GM19468 (cell line): Measurements from ENCODE around the gene GPC5.
"Not testable (repeated sequence)": the region's sequence is repeated elsewhere in the genome, so short reads cannot be mapped to it uniquely, and the experiment has no call there.

ENCODE experiments used
- ATAC-seq: cut with Tn5 transposase; IDR thresholded peaks from one replicate; pipeline ENCODE4 v1.9.1; 2021; ENCODE audit warnings: mild to moderate bottlenecking, moderate library complexity, moderate number of reproducible peaks; ENCODE audit not compliant: unreplicated experiment; ENCODE audit errors: extremely low read depth

The GPC5 gene

DNA sequence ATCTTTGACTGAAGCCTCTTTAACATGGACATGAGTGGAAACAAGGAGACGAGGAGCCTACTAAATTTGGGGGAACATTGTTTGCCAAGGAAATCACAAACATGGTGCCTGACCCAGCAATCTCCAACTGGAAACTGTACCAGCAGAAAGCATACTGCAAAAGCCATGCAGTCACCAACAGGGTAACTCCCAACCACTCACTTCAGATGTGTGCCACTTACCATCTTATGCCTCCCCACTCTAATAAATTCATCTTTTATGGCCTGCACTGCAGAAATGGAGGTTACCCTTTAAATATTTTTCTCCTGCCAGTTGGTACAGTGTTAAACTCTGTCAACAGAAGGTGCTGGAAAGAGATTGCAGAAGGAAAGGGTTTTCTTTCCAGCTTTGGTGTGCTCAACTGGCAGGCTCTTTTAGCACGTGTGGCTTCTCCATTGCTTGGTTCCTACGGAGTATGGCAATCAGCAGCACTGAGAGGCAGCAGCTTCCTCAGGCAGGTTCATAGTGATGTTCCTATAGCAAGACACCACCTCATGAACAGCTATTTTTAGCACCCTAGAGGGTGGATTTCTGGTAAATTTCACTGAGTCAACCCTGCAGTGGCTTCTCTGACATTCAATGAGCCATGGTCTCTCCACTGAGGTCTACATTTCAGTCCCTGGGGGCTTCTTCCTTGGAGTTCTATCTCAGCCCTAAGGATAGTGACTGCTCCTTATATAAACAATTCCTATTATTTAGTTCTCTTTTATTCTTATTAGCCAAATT is 29.6 kb upstream of the GPC5 start:
- ATAC-seq: no peak

DNA sequence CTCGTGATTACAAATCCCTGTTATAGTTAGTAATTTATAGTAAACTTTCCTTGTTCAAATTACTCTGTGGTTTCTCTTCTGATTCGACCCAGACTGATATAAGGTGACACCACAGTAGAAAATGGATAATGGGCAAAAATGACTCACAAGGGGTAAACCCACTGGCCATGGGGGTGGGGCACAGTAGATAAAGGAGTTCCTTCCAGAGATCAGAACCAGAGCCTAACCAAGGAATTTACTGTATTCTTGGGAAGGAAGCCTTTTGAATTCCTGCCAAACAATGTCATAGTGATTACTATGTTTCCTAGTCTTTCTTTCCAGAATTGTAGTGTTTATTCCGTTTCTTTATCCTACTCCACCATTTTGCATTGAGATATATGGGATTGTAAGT is 29.0 kb upstream of the GPC5 start:
- ATAC-seq: no peak

- no peak for ATAC-seq
These were observed 27.9 kb upstream of the GPC5 start for GRCh38 chr13:91370501-91370900.

DNA sequence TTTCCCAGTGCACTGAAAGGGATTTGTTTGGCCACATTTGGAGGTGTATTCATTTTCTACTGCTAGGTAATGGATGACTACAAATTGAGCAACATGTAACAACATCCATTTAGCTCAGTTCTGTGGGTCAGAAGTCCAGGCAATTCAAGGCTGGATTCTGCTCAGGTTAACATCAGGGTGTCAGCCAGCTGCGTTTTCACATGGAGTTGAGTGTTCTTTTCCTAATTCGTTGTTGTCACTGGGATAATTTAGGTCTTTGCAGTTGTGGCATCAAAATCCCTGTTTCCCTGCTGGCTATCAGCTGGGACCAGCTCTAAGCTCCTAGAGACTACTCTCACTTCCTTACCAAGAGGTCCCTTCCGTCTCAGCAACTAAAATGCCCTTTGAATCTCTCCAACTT is 25.5 kb upstream of the GPC5 start:
- ATAC-seq: no peak

- peak; percentile 47 for ATAC-seq
These were observed 23.2 kb upstream of the GPC5 start for GRCh38 chr13:91375116-91375729.

GRCh38 chr13:91381371-91381770 is 17.1 kb upstream of the GPC5 start:
- ATAC-seq: no peak

DNA sequence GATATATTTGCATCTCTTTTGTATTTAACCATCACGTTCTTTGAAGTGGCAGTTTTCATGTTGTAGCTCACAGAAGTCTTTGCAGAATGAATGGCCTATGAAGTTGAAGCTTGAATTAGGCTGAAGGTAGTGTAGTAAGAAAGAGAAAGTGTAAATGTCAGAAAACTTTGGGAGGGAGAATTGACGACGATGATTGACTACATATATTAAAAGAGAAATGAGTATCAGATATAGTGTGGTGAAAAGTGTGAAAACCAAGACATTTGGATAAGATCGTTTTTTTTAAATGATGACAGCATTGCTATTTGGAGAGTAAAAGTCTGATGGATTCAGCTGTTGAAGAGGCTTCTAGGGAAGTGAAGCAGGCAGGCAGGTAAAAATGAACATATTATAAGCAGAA is 14.6 kb upstream of the GPC5 start:
- no peak for ATAC-seq

DNA sequence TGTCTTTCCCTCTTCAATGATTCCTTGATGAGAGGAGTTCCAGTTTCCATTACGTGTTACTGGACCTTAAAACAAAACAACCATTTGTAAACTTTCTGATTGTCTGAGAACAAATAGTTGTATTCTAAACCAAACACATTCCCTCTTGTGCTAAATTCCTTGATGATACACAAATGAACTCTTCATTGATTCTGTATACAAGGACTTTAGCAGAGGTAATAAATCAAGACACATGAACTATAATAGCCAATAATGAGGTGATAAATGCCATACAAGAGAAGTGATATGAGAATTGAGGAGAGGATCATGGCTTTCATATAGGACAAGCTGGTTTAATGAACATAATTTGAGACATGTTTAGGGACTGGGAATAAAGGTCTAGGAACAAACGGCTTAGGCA is 13.5 kb upstream of the GPC5 start:
- no peak for ATAC-seq

DNA sequence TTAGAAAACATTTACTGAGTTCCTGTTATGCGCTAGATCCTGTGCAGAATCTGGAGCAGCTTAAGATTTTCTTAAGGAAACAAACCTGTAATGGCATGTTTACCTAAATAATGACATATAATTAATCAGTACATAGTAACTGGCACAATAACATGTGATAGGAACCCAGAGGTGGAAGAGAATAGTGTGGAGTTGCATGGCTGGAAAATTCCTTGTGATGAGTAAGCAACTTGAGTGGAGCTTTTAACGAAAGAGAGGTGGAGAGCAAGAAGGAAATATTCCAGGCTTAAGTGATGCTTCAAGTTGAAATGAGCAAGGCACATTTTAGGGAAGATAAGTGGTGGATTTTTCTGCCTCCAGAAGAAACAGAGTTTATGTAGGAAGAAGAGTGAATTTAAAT is 9.2 kb upstream of the GPC5 start:
- ATAC-seq: no peak

DNA sequence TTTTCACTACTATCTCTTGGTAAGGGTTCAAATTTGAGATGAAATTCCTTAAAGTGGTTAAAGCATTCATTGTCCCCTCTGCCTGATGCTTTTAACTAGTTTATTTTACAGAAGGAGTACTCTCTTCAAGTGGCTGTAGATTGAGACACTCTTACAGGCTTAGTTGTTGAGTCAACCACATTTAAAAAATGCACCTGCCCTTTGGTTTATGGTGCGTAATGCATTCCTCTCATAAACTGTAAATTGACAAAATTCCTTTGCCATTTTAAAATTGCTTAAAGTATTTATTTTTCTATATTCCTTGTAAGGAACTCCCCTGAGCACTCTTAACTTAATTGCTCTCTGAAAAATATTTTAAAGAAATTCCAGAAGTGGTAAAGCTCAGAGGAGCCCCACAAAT is 826 bp upstream of the GPC5 start:
- ATAC-seq: no peak

- no peak for ATAC-seq
These were observed 1.0 kb downstream of the GPC5 start for GRCh38 chr13:91399189-91400062.

DNA sequence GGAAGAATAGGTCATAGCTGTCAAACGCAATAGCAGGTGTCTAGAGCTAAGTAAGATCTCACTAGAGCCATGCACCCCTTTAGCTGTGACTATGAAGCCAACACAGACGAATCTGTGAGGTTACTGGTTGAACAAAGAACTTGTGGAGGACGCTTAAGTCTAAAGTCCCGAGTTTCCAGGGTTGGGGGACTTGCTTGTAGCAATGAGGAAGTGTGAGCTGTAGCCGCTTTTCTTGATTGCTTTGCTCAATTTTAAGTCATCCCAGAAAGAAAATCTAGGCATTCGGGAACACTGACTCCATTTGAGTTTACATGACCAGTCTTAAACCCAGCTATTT is 1.6 kb downstream of the GPC5 start:
- ATAC-seq: no peak

- ATAC-seq: no peak
These were observed 2.2 kb downstream of the GPC5 start for GRCh38 chr13:91400671-91401070.

GRCh38 chr13:91401920-91402319 is 3.5 kb downstream of the GPC5 start:
- ATAC-seq: no peak

DNA sequence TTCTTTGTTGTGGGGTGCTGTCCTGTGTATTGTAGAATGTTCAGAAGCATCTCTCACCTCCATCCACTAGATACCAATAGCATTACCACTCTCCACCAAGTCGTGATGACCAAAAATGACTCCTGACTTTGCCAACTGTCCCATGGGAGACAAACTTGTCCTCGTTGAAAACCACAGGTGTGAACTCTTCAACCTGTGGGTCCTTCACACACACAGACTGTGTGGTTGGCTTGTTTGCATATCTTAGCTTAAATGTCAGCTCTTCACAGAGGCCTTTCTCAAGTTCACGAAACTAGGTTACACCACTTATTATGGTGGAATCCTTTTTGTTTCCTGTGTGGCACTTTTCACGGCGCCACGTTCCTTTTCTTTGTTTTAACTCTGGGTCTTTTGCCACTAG is 6.8 kb downstream of the GPC5 start:
- peak; percentile 34 for ATAC-seq

DNA sequence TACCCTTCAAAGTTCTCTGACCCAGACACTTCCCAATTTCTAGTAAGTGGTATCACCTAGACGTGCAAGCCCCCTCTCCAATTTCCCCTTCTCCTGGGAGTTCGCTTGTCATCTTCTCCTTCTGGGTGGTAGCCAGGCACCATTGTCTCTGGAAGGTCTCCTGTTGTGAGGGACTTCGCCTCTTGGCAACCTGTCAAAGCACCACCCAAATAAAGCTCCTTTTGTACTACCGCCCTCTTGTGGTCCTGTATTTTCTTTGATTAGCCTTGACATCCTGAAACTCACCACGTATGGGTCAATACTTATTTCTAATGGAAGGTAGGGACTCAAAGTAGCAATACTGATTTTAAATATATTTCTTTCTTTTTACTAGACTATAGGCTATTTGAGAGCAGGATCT is 8.2 kb downstream of the GPC5 start:
- no peak for ATAC-seq

- ATAC-seq: no peak
These were observed 10.6 kb downstream of the GPC5 start for GRCh38 chr13:91408971-91409370.

GRCh38 chr13:91416579-91416978 is 18.2 kb downstream of the GPC5 start:
- ATAC-seq: not testable (repeated sequence)

DNA sequence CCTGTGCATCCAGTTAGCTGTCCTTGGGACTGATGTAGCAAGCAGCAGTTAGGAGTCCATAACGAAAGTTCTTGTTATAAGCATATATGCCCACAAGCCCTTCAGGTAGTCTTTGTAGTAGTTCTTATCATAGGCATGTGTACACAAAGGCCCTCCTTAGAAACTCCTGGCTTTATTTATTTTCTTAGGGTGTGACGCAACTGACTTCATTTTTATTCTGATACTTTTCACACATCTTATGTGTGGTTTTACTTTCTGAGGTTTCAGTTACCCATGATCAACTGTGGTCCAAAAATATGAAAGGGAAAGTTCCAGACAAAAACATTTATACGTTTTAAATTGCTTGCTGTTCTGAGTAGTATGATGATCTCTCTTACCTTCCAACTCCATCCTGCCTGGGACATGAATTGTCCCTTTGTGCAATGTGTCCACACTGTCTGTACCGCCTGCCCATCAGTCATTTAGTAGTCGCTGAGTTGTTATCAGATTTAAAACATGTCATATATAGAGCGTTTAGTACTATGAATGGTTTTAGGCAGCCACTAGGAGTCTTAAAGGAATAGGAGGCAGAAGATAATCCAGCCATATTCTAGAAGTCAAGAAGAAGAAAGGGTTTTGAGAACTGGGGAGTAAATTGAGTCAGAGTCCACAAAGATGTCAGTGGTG is 19.4 kb downstream of the GPC5 start:
- ATAC-seq: peak; percentile 28

- no peak for ATAC-seq
These were observed 28.5 kb downstream of the GPC5 start for GRCh38 chr13:91426913-91427312.

DNA sequence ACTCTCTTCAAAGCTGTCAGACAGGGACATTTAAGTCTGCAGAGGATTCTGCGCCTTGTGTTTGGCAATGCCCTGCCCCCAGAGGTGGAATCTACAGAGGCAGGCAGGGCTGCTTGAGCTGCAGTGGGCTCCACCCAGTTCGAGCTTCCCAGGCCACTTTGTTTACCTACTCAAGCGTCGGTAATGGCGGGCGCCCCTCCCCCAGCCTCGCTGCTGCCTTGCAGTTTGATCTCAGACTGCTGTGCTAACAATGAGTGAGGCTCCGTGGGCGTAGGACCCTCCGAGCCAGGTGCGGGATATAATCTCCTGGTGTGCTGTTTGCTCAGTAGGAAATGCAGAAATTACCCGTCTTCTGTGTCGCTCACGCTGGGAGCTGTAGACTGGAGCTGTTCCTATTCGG is 40.3 kb downstream of the GPC5 start:
- ATAC-seq: not testable (repeated sequence)
